ENCODE results near the gene CYP4F8. TPM values are rescaled to one million over a fixed set of nuclear protein-coding genes. Genes with fewer than 3 reads are reported as not detected.

Gene CYP4F8
- total and polyA plus RNA-seq, 4 donors = not detected

DNA sequence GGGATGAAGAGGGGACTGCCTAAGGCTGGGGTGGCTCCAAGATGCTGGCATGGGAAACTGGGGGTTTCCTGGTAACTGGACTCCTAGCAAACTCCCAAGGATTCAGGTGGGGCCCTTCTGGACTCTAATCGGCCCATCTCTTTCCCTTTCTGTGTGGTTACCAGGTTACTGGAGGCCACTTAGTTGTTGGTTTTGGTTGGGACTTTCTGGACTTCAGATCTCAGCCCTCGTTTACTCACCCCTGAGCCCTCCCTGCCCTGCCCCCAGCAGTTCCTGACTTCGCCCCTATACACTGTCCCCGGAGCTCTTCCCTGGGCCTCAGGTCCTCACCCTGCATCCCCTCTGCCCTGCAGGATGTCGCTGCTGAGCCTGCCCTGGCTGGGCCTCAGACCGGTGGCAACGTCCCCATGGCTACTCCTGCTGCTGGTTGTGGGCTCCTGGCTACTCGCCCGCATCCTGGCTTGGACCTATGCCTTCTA is 58.2 kb downstream of the CYP4F8 start (continued):
- TF ChIP-seq, protein P1, sequence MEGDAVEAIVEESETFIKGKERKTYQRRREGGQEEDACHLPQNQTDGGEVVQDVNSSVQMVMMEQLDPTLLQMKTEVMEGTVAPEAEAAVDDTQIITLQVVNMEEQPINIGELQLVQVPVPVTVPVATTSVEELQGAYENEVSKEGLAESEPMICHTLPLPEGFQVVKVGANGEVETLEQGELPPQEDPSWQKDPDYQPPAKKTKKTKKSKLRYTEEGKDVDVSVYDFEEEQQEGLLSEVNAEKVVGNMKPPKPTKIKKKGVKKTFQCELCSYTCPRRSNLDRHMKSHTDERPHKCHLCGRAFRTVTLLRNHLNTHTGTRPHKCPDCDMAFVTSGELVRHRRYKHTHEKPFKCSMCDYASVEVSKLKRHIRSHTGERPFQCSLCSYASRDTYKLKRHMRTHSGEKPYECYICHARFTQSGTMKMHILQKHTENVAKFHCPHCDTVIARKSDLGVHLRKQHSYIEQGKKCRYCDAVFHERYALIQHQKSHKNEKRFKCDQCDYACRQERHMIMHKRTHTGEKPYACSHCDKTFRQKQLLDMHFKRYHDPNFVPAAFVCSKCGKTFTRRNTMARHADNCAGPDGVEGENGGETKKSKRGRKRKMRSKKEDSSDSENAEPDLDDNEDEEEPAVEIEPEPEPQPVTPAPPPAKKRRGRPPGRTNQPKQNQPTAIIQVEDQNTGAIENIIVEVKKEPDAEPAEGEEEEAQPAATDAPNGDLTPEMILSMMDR (IDR thresholded peaks at IDR 0.05; ENCODE audit: low read depth, low read length, missing input control) = no peak
- TF ChIP-seq TAF1 (conservative IDR thresholded peaks at IDR 0.05) (no peak), SP1 (IDR thresholded peaks at IDR 0.05) (peak; percentile 32), FOXA2 (IDR thresholded peaks at IDR 0.05) (peak; percentile 35), RAD21 (IDR thresholded peaks at IDR 0.05) (peak in 1 of 2 donors; percentile 56)

DNA sequence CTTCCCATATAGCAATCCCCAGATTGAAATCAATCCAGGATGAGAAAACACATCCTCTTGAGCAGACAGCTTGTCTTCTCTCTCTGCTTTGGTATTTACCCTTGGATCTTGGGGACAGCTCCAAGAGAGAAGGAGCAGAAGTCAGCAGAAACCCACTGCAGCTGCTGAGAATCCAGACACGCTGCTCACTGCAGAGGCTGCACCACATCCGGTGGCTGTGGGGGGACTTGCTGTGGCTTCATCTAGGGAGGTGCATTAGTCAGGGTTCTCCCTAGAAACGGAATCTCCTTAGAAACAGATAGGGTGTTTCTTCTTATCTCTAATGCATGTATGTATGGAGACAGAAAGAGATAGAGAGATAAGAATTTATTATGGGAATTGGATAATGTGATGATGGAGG is 60.5 kb downstream of the CYP4F8 start:
- TF ChIP-seq TAF1 (conservative IDR thresholded peaks at IDR 0.05) (no peak), SP1 (IDR thresholded peaks at IDR 0.05) (no peak), RAD21 (IDR thresholded peaks at IDR 0.05) (no peak), HNF4A (conservative IDR thresholded peaks at IDR 0.05) (no peak), GABPA (IDR thresholded peaks at IDR 0.05 in 1 of 2, conservative IDR thresholded peaks at IDR 0.05 in 1 of 2) (no peak), JUND (IDR thresholded peaks at IDR 0.05) (no peak), FOXA1 (IDR thresholded peaks at IDR 0.05) (no peak), RXRA (IDR thresholded peaks at IDR 0.05) (no peak), EGR1 (IDR thresholded peaks at IDR 0.05; ENCODE audit: low read depth in 2 of 2) (no peak), YY1 (IDR thresholded peaks at IDR 0.05) (no peak), FOXA2 (IDR thresholded peaks at IDR 0.05) (no peak)
- TF ChIP-seq, protein P2, sequence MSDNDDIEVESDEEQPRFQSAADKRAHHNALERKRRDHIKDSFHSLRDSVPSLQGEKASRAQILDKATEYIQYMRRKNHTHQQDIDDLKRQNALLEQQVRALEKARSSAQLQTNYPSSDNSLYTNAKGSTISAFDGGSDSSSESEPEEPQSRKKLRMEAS (IDR thresholded peaks at IDR 0.05) = no peak
- TF ChIP-seq, protein P3, sequence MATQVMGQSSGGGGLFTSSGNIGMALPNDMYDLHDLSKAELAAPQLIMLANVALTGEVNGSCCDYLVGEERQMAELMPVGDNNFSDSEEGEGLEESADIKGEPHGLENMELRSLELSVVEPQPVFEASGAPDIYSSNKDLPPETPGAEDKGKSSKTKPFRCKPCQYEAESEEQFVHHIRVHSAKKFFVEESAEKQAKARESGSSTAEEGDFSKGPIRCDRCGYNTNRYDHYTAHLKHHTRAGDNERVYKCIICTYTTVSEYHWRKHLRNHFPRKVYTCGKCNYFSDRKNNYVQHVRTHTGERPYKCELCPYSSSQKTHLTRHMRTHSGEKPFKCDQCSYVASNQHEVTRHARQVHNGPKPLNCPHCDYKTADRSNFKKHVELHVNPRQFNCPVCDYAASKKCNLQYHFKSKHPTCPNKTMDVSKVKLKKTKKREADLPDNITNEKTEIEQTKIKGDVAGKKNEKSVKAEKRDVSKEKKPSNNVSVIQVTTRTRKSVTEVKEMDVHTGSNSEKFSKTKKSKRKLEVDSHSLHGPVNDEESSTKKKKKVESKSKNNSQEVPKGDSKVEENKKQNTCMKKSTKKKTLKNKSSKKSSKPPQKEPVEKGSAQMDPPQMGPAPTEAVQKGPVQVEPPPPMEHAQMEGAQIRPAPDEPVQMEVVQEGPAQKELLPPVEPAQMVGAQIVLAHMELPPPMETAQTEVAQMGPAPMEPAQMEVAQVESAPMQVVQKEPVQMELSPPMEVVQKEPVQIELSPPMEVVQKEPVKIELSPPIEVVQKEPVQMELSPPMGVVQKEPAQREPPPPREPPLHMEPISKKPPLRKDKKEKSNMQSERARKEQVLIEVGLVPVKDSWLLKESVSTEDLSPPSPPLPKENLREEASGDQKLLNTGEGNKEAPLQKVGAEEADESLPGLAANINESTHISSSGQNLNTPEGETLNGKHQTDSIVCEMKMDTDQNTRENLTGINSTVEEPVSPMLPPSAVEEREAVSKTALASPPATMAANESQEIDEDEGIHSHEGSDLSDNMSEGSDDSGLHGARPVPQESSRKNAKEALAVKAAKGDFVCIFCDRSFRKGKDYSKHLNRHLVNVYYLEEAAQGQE (IDR thresholded peaks at IDR 0.05) = no peak
- TF ChIP-seq, protein P4, sequence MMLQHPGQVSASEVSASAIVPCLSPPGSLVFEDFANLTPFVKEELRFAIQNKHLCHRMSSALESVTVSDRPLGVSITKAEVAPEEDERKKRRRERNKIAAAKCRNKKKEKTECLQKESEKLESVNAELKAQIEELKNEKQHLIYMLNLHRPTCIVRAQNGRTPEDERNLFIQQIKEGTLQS (IDR thresholded peaks at IDR 0.05) = no peak
- Histone ChIP-seq H3K4me1 (ENCODE audit: control insufficient read depth in 4 of 4, insufficient read depth in 4 of 4, low read length in 3 of 4) (peaks cover 8 to 64% (median 44%) of the 10 kb centered on the region in 4 donors), H3K27ac (ENCODE audit: low read depth in 1 of 2, low read length in 2 of 2) (no peak overlapping the region), H3K9me3 (ENCODE audit: control insufficient read depth in 4 of 4, low read length in 3 of 4) (no peaks in the 10 kb centered on the region), H3K27me3 (ENCODE audit: control insufficient read depth in 4 of 4, insufficient read depth in 4 of 4, low read length in 3 of 4) (no peaks in the 10 kb centered on the region), H3K4me3 (ENCODE audit: low read depth in 1 of 3, low read length in 3 of 3) (no peak overlapping the region), H3K9ac (ENCODE audit: low read depth in 1 of 2, low read length in 2 of 2) (no peak overlapping the region), H3K36me3 (ENCODE audit: control insufficient read depth in 4 of 4, insufficient read depth in 3 of 4, low read depth in 1 of 4, low read length in 3 of 4) (peaks cover 0 to 18% (median 2%) of the 10 kb centered on the region in 4 donors)
- 87% methylated on average over 3 of the region's 3 CpGs for WGBS
- no peak for DNase-seq (ENCODE audit: low spot score)

DNA sequence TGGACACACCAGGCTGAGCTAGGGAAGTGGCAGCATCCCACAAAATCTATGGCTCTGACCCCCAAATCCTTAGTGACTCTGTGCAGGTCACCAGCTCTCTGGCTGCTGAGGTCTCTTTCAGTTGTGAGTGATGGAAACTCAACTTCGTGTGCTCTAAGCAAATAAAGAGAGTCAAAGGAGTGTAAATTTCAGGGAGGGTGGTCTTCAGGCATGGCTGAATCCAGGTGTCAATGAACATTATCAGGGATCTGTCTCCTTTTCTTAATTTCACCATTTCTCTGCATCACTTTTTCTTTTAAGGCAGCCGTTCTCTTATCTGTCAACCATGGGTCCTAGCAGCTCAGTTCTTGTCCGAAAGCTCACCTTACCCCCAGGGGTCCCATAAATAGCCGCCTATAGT is 64.1 kb downstream of the CYP4F8 start:
- peaks cover 2 to 57% (median 39%) of the 10 kb centered on the region in 4 donors for H3K4me1 ChIP-seq (ENCODE audit: control insufficient read depth in 4 of 4, insufficient read depth in 4 of 4, low read length in 3 of 4)
- H3K27ac ChIP-seq (ENCODE audit: low read depth in 1 of 2, low read length in 2 of 2) = peak overlapping the region in 1 of 2 donors; percentile 19
- no peak overlapping the region for H3K4me3 ChIP-seq (ENCODE audit: low read depth in 1 of 3, low read length in 3 of 3)
- DNase-seq (ENCODE audit: low spot score) = no peak
- H3K9ac ChIP-seq (ENCODE audit: low read depth in 1 of 2, low read length in 2 of 2) = no peak overlapping the region
- H3K9me3 ChIP-seq (ENCODE audit: control insufficient read depth in 4 of 4, low read length in 3 of 4) = no peaks in the 10 kb centered on the region
- no peaks in the 10 kb centered on the region for H3K27me3 ChIP-seq (ENCODE audit: control insufficient read depth in 4 of 4, insufficient read depth in 4 of 4, low read length in 3 of 4)
- 24% methylated on average over 4 of the region's 4 CpGs for WGBS
- H3K36me3 ChIP-seq (ENCODE audit: control insufficient read depth in 4 of 4, insufficient read depth in 3 of 4, low read depth in 1 of 4, low read length in 3 of 4) = peaks cover 0 to 28% (median 12%) of the 10 kb centered on the region in 4 donors
- TF ChIP-seq, protein P5, sequence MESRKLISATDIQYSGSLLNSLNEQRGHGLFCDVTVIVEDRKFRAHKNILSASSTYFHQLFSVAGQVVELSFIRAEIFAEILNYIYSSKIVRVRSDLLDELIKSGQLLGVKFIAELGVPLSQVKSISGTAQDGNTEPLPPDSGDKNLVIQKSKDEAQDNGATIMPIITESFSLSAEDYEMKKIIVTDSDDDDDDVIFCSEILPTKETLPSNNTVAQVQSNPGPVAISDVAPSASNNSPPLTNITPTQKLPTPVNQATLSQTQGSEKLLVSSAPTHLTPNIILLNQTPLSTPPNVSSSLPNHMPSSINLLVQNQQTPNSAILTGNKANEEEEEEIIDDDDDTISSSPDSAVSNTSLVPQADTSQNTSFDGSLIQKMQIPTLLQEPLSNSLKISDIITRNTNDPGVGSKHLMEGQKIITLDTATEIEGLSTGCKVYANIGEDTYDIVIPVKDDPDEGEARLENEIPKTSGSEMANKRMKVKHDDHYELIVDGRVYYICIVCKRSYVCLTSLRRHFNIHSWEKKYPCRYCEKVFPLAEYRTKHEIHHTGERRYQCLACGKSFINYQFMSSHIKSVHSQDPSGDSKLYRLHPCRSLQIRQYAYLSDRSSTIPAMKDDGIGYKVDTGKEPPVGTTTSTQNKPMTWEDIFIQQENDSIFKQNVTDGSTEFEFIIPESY (IDR thresholded peaks at IDR 0.05) = no peak
- TF ChIP-seq JUND (IDR thresholded peaks at IDR 0.05) (no peak), RAD21 (IDR thresholded peaks at IDR 0.05) (no peak), FOXA1 (IDR thresholded peaks at IDR 0.05) (no peak), RXRA (IDR thresholded peaks at IDR 0.05) (no peak), FOXA2 (IDR thresholded peaks at IDR 0.05) (no peak), YY1 (IDR thresholded peaks at IDR 0.05) (no peak), NR2F2 (IDR thresholded peaks at IDR 0.05) (no peak), EGR1 (IDR thresholded peaks at IDR 0.05; ENCODE audit: low read depth in 2 of 2) (no peak), SP1 (IDR thresholded peaks at IDR 0.05) (no peak), HNF4G (IDR thresholded peaks at IDR 0.05) (no peak)
- TF ChIP-seq, protein P3 (IDR thresholded peaks at IDR 0.05) = no peak
- TF ChIP-seq, protein P4 (IDR thresholded peaks at IDR 0.05) = no peak

Measured in liver (tissue), 9 donors.